ENCODE results near the gene LAMB1.

The LAMB1 gene

GRCh38 chr7:107996072-107996882, 6.7 kb downstream of the LAMB1 start:
- no peak for ATAC-seq

- ATAC-seq: no peak
Observed at GRCh38 chr7:107995184-107996071, 7.5 kb downstream of the LAMB1 start.

- ATAC-seq: no peak
Observed at GRCh38 chr7:107994421-107995030, 8.4 kb downstream of the LAMB1 start.

- no peak for ATAC-seq
Observed at GRCh38 chr7:107993891-107994291, 9.1 kb downstream of the LAMB1 start.

- no peak for ATAC-seq
Observed at GRCh38 chr7:107989618-107990373, 13.2 kb downstream of the LAMB1 start.

- no peak for ATAC-seq
Observed at GRCh38 chr7:107982918-107983389, 20.0 kb downstream of the LAMB1 start.

- no peak for ATAC-seq
Observed at GRCh38 chr7:107982042-107982840, 20.7 kb downstream of the LAMB1 start.

GRCh38 chr7:107981466-107981865, 21.5 kb downstream of the LAMB1 start:
- ATAC-seq: no peak

GRCh38 chr7:107980671-107981190, 22.2 kb downstream of the LAMB1 start:
- no peak for ATAC-seq

- ATAC-seq: no peak
Observed at GRCh38 chr7:107980171-107980570, 22.8 kb downstream of the LAMB1 start.

GRCh38 chr7:107978815-107979408, 24.0 kb downstream of the LAMB1 start:
- ATAC-seq: no peak

GRCh38 chr7:107977048-107977447, 25.9 kb downstream of the LAMB1 start:
- no peak for ATAC-seq

- ATAC-seq: no peak
Observed at GRCh38 chr7:107976620-107977019, 26.3 kb downstream of the LAMB1 start.

- ATAC-seq: no peak
Observed at GRCh38 chr7:107975394-107976013, 27.5 kb downstream of the LAMB1 start.

- no peak for ATAC-seq
Observed at GRCh38 chr7:107973861-107974260, 29.1 kb downstream of the LAMB1 start.

GRCh38 chr7:107972941-107973376, 30.0 kb downstream of the LAMB1 start:
- ATAC-seq: no peak

GRCh38 chr7:107972075-107972482, 30.9 kb downstream of the LAMB1 start:
- ATAC-seq: no peak

- no peak for ATAC-seq
Observed at GRCh38 chr7:107971613-107972012, 31.3 kb downstream of the LAMB1 start.

GRCh38 chr7:107971100-107971499, 31.9 kb downstream of the LAMB1 start:
- ATAC-seq: no peak

GRCh38 chr7:107969856-107970255, 33.1 kb downstream of the LAMB1 start:
- no peak for ATAC-seq
